Naive thymus-derived CD8-positive, alpha-beta T cell (primary cell): ENCODE data around the gene GNL2. TPM values are rescaled to one million over a fixed set of nuclear protein-coding genes. Genes with fewer than 3 reads are reported as not detected.
"Not testable (repeated sequence)": the region's sequence is repeated elsewhere in the genome, so short reads cannot be mapped to it uniquely, and the experiment has no call there.

ENCODE experiments used
- ATAC-seq, 2 donors: fragments of 150-1000 bp; cut with Tn5 transposase in 1 of 2; sonication (Bioruptor Pico), chemical (Tn5 transposase) in 1 of 2; 1 replicate in 1 of 2; 2 replicates in 1 of 2; pipeline ENCODE4 v1.10.0; 2021; ENCODE audit warnings: mild to moderate bottlenecking in 2 of 2, moderate library complexity in 2 of 2
- POLR2A ChIA-PET: fragments of 350-600 bp; sonication (Branson Sonifier 250); formaldehyde crosslinking; loops from one replicate; lab custom pipeline; 2021; ENCODE audit warnings: antibody characterized with exemption; lab: Charles Lee
- DNase-seq, 10 donors: peaks; one replicate each; pipeline versions ENCODE4 v3.0.0 to v3.0.0-alpha.2; 2020 to 2022
- H3K27ac Mint-ChIP-seq, 10 donors: one replicate each; pipeline ENCODE4 v1.8.0; 2020 to 2022; ENCODE audit warnings: mild to moderate bottlenecking in 10 of 10, mixed read lengths in 10 of 10, moderate library complexity in 4 of 10, inconsistent platforms in 1 of 10
- H3K27me3 Mint-ChIP-seq, 5 donors: one replicate each; pipeline ENCODE4 v1.8.0; 2021 to 2022; ENCODE audit warnings: mixed read lengths in 5 of 5
- H3K36me3 Mint-ChIP-seq, 3 donors: one replicate each; pipeline ENCODE4 v1.8.0; 2020 to 2022; ENCODE audit warnings: mixed read lengths in 3 of 3, mild to moderate bottlenecking in 2 of 3, inconsistent platforms in 1 of 3
- H3K4me1 Mint-ChIP-seq, 4 donors: one replicate each; pipeline ENCODE4 v1.8.0; 2021 to 2022; ENCODE audit warnings: mixed read lengths in 4 of 4
- H3K4me3 Mint-ChIP-seq, 10 donors: one replicate each; pipeline ENCODE4 v1.8.0; 2020 to 2022; ENCODE audit warnings: mild to moderate bottlenecking in 10 of 10, mixed read lengths in 10 of 10, moderate library complexity in 6 of 10, inconsistent platforms in 1 of 10
- H3K9me3 Mint-ChIP-seq, 9 donors: one replicate each; pipeline ENCODE4 v1.8.0; 2020 to 2022; ENCODE audit warnings: mixed read lengths in 9 of 9, mild to moderate bottlenecking in 3 of 9, inconsistent platforms in 1 of 9, moderate library complexity in 1 of 9
- polyA plus RNA-seq, 3 donors: library from polyadenylated mRNA; unstranded; fragments of 300-500 nt; fragmentation: Illumina TruSeq; gene quantifications; one replicate each; pipeline ENCODE4 v1.2.3, GENCODE V29; 2021
- total RNA-seq, 8 experiments: library from RNA in 2 of 8; stranded (reverse) in 2 of 8; gene quantifications; one replicate each; pipeline ENCODE4 v1.2.3 and lab custom pipeline; 2021 to 2026

GNL2 gene
- total and polyA plus RNA-seq, 5 experiments from 2014 or later = 36.7 to 60.9 (median 45.5) TPM

GRCh38 chr1:37567023-37567422, 28.7 kb downstream of the GNL2 start:
- ATAC-seq (no peak), DNase-seq (no peak)
- H3K4me1 Mint-ChIP-seq = no peaks in the 10 kb centered on the region
- no peaks in the 10 kb centered on the region for H3K27me3 Mint-ChIP-seq
- no peaks in the 10 kb centered on the region for H3K9me3 Mint-ChIP-seq
- peak overlapping the region in 3 of 10 donors; percentile 6 to 57 (median 56) for H3K27ac Mint-ChIP-seq
- peaks cover 0 to 76% (median 23%) of the 10 kb centered on the region in 3 donors for H3K36me3 Mint-ChIP-seq
- H3K4me3 Mint-ChIP-seq = no peak overlapping the region
- POLR2A ChIA-PET = no interaction called here

GRCh38 chr1:37564892-37565291, 30.8 kb downstream of the GNL2 start:
- H3K27ac Mint-ChIP-seq = peak overlapping the region in 2 of 10 donors; percentile 24 to 57
- DNase-seq = no peak
- H3K36me3 Mint-ChIP-seq = peaks cover 0 to 55% (median 20%) of the 10 kb centered on the region in 3 donors
- H3K4me1 Mint-ChIP-seq = no peaks in the 10 kb centered on the region
- H3K9me3 Mint-ChIP-seq = no peaks in the 10 kb centered on the region
- POLR2A ChIA-PET = no interaction called here
- ATAC-seq = no peak
- no peaks in the 10 kb centered on the region for H3K27me3 Mint-ChIP-seq
- no peak overlapping the region for H3K4me3 Mint-ChIP-seq

GRCh38 chr1:37562984-37563383, 32.8 kb downstream of the GNL2 start:
- Mint-ChIP-seq H3K36me3 (peaks cover 0 to 36% (median 8%) of the 10 kb centered on the region in 3 donors), H3K27ac (no peak overlapping the region), H3K9me3 (no peaks in the 10 kb centered on the region), H3K4me3 (no peak overlapping the region), H3K27me3 (peaks cover 0 to 2% (median 1%) of the 10 kb centered on the region in 5 donors), H3K4me1 (peaks cover 0 to 2% (median 0%) of the 10 kb centered on the region in 4 donors)
- no peak for ATAC-seq
- no peak for DNase-seq
- POLR2A ChIA-PET = no interaction called here

- DNase-seq (peak in 4 of 10 donors; percentile 1 to 26 (median 22)), ATAC-seq (peak; percentile 35 to 58)
- POLR2A ChIA-PET = no interaction called here
- H3K9me3 Mint-ChIP-seq = no peaks in the 10 kb centered on the region
- peaks cover 0 to 9% (median 5%) of the 10 kb centered on the region in 5 donors for H3K27me3 Mint-ChIP-seq
- H3K4me1 Mint-ChIP-seq = peaks cover 0 to 5% (median 0%) of the 10 kb centered on the region in 4 donors
- H3K36me3 Mint-ChIP-seq = peaks cover 0 to 20% (median 4%) of the 10 kb centered on the region in 3 donors
- peak overlapping the region in 1 of 10 donors; percentile 90 for H3K27ac Mint-ChIP-seq
- H3K4me3 Mint-ChIP-seq = no peak overlapping the region
Observed at GRCh38 chr1:37561133-37562132, 34.3 kb downstream of the GNL2 start.

GRCh38 chr1:37560401-37561132, 35.2 kb downstream of the GNL2 start:
- Mint-ChIP-seq H3K36me3 (peaks cover 0 to 12% (median 3%) of the 10 kb centered on the region in 3 donors), H3K27ac (peak overlapping the region in 2 of 10 donors; percentile 13 to 41), H3K9me3 (no peaks in the 10 kb centered on the region), H3K4me1 (peaks cover 0 to 5% (median 0%) of the 10 kb centered on the region in 4 donors), H3K27me3 (peaks cover 0 to 10% (median 5%) of the 10 kb centered on the region in 5 donors), H3K4me3 (no peak overlapping the region)
- POLR2A ChIA-PET = no interaction called here
- ATAC-seq = no peak
- no peak for DNase-seq

- H3K4me3 Mint-ChIP-seq, ATAC-seq, POLR2A ChIA-PET, DNase-seq, H3K9me3 Mint-ChIP-seq, H3K36me3 Mint-ChIP-seq, H3K4me1 Mint-ChIP-seq, H3K27me3 Mint-ChIP-seq: not testable (repeated sequence)
- peak overlapping the region in 1 of 10 donors; percentile 79 for H3K27ac Mint-ChIP-seq
Observed at GRCh38 chr1:37559957-37560379, 35.8 kb downstream of the GNL2 start.

- Mint-ChIP-seq H3K4me3 (no peak overlapping the region), H3K27ac (peak overlapping the region in 2 of 10 donors; percentile 9 to 79), H3K9me3 (no peaks in the 10 kb centered on the region), H3K36me3 (peaks cover 0 to under 1% (median 0%) of the 10 kb centered on the region in 3 donors), H3K27me3 (peaks cover 0 to 10% (median 5%) of the 10 kb centered on the region in 5 donors), H3K4me1 (peaks cover 4 to 7% (median 4%) of the 10 kb centered on the region in 4 donors)
- ATAC-seq = no peak
- POLR2A ChIA-PET = no interaction called here
- no peak for DNase-seq
Observed at GRCh38 chr1:37559080-37559479, 36.7 kb downstream of the GNL2 start.

GRCh38 chr1:37558411-37558810, 37.3 kb downstream of the GNL2 start:
- peak overlapping the region in 2 of 10 donors; percentile 9 to 44 for H3K27ac Mint-ChIP-seq

GRCh38 chr1:37557402-37557801, 38.3 kb downstream of the GNL2 start:
- Mint-ChIP-seq H3K27ac (no peak overlapping the region), H3K9me3 (no peaks in the 10 kb centered on the region), H3K4me1 (peaks cover 15 to 20% (median 19%) of the 10 kb centered on the region in 4 donors), H3K4me3 (no peak overlapping the region), H3K27me3 (peaks cover 0 to 10% (median 5%) of the 10 kb centered on the region in 5 donors), H3K36me3 (peaks cover 0 to 10% (median 0%) of the 10 kb centered on the region in 3 donors)
- POLR2A ChIA-PET = no interaction called here
- no peak for ATAC-seq
- no peak for DNase-seq

More at GRCh38 chr1:37558411-37558810, 37.3 kb downstream of the GNL2 start:
- H3K36me3 Mint-ChIP-seq = peaks cover 0 to 3% (median 0%) of the 10 kb centered on the region in 3 donors
- DNase-seq (no peak), ATAC-seq (no peak)
- H3K9me3 Mint-ChIP-seq = no peaks in the 10 kb centered on the region
- POLR2A ChIA-PET = no interaction called here
- H3K4me3 Mint-ChIP-seq = no peak overlapping the region
- H3K4me1 Mint-ChIP-seq = peaks cover 8 to 10% (median 9%) of the 10 kb centered on the region in 4 donors
- H3K27me3 Mint-ChIP-seq = peaks cover 0 to 10% (median 5%) of the 10 kb centered on the region in 5 donors

- Mint-ChIP-seq H3K27me3 (peaks cover 0 to 10% (median 5%) of the 10 kb centered on the region in 5 donors), H3K4me1 (peaks cover 18 to 26% (median 26%) of the 10 kb centered on the region in 4 donors), H3K9me3 (no peaks in the 10 kb centered on the region), H3K27ac (peak within 1 kb of the TSS in 1 of 10 donors; percentile 44), H3K36me3 (peaks cover 0 to 16% (median 0%) of the 10 kb centered on the region in 3 donors), H3K4me3 (peak within 1 kb of the TSS in 1 of 10 donors; percentile 32)
- ATAC-seq (no peak), DNase-seq (peak in 2 of 10 donors; percentile 8 to 13)
- POLR2A ChIA-PET = interaction anchor here (0.6 kb wide), 1 partner anchor 123 kb away, joined by 6 read pairs; no protein-coding TSS in a partner anchor
Observed at GRCh38 chr1:37556712-37557196, 39.0 kb downstream of the GNL2 start, which contains the start of gene DNALI1. DNALI1 (plus strand) TSS chr1:37556940; CDS start chr1:37556995, 55 bp downstream.

GRCh38 chr1:37553927-37554808, 41.6 kb downstream of the GNL2 start, which contains the start of gene SNIP1:
SNIP1 (minus strand) TSS chr1:37554293; CDS start chr1:37554229, 64 bp downstream.
- Mint-ChIP-seq H3K36me3 (peaks cover 0 to 40% (median 4%) of the 10 kb centered on the region in 3 donors), H3K4me3 (peak within 1 kb of the TSS; percentile 97 to 100 (median 99)), H3K27ac (peak within 1 kb of the TSS; percentile 95 to 100 (median 98)), H3K27me3 (peaks cover 0 to 10% (median 5%) of the 10 kb centered on the region in 5 donors), H3K9me3 (no peaks in the 10 kb centered on the region), H3K4me1 (peaks cover 18 to 46% (median 45%) of the 10 kb centered on the region in 4 donors)
- DNase-seq = peak; percentile 73 to 96 (median 91)
- POLR2A ChIA-PET = interaction anchor here (0.5 to 2.7 kb wide), 9 partner anchors 16 to 252 kb away, joined by 3 to 27 read pairs (median 5); partner anchors contain the start of gene MEAF6
- ATAC-seq = peak; percentile 95 to 99
